SU-DHL-6 (cell line): ENCODE measurements around the gene NIN.

Experiments used
- H2AFZ ChIP-seq: fragments of 200-600 bp; sonication (generic); 2 replicates; pipeline ENCODE4 v1.6.1; 2014; ENCODE audit warnings: low read depth, mild to moderate bottlenecking, moderate library complexity, mixed read lengths, antibody characterized with exemption, low read length; ENCODE audit not compliant: severe bottlenecking
- H3F3A ChIP-seq: fragments of 200-600 bp; shearing (Covaris generic); 2 replicates; pipeline ENCODE4 v1.6.0; 2016; ENCODE audit warnings: antibody characterized with exemption, mild to moderate bottlenecking; ENCODE audit not compliant: insufficient read depth
- H3K27ac ChIP-seq: fragments of 200-600 bp; sonication (generic); 2 replicates; pipeline ENCODE4 v1.5.1; 2016; ENCODE audit warnings: low read depth, mild to moderate bottlenecking, low read length, moderate library complexity, mixed read lengths
- H3K27me3 ChIP-seq: fragments of 200-600 bp; sonication (generic), shearing (Covaris generic); 2 replicates; pipeline ENCODE4 v1.6.0; 2014; ENCODE audit warnings: mild to moderate bottlenecking, low read length
- H3K36me3 ChIP-seq: fragments of 200-600 bp; sonication (generic); 2 replicates; pipeline ENCODE4 v1.6.1; 2014; ENCODE audit warnings: mild to moderate bottlenecking, low read length, mixed read lengths
- H3K4me2 ChIP-seq: fragments of 300-600, 200-600 bp; shearing (Covaris generic), sonication (generic); 2 replicates; pipeline ENCODE4 v1.6.0; 2014; ENCODE audit warnings: low read length, low read depth, mild to moderate bottlenecking; ENCODE audit not compliant: poor library complexity, severe bottlenecking
- H3K4me3 ChIP-seq: fragments of 200-600 bp; sonication (generic); 2 replicates; pipeline ENCODE4 v1.5.1; 2014; ENCODE audit warnings: antibody characterized with exemption, low read length, mild to moderate bottlenecking, mixed read lengths; ENCODE audit not compliant: insufficient read depth, poor library complexity, severe bottlenecking
- H3K79me2 ChIP-seq: fragments of 200-600 bp; sonication (generic); 2 replicates; pipeline ENCODE4 v1.6.1; 2014; ENCODE audit warnings: mild to moderate bottlenecking, low read length, moderate library complexity; ENCODE audit not compliant: insufficient read depth
- H3K9ac ChIP-seq: fragments of 200-600 bp; sonication (generic); 2 replicates; pipeline ENCODE4 v1.7.0; 2014; ENCODE audit warnings: mild to moderate bottlenecking, low read length
- H3K9me2 ChIP-seq: fragments of 200-600 bp; sonication (generic); replicated peaks from 2 replicates; pipeline ENCODE4 v1.6.1; 2014; ENCODE audit warnings: low read length; ENCODE audit not compliant: insufficient read depth
- H3K9me3 ChIP-seq: fragments of 200-600 bp; sonication (generic); 2 replicates; pipeline ENCODE4 v1.6.1; 2014; ENCODE audit warnings: low read length, mixed read lengths; ENCODE audit not compliant: insufficient read depth
- H4K20me1 ChIP-seq: fragments of 200-600 bp; sonication (generic); 2 replicates; pipeline ENCODE4 v1.6.1; 2014; ENCODE audit warnings: low read depth, mild to moderate bottlenecking, antibody characterized with exemption, low read length, moderate library complexity, mixed read lengths
- EZH2phosphoT487 ChIP-seq: fragments of 200-600 bp; sonication (generic), shearing (Covaris generic); conservative IDR thresholded peaks from 2 replicates; pipeline ENCODE4 v1.6.1; 2018; ENCODE audit warnings: mild to moderate bottlenecking, antibody characterized with exemption, low read length, moderate library complexity, mixed read lengths
- TF ChIP-seq, protein P1 (sequence below): fragments of 200-600 bp; sonication (generic); IDR thresholded peaks from one replicate; pipeline ENCODE4 v1.5.1; 2017; ENCODE audit warnings: antibody characterized with exemption, mild to moderate bottlenecking, low read length, moderate library complexity; ENCODE audit not compliant: insufficient read depth, poor library complexity, severe bottlenecking

Gene NIN

DNA sequence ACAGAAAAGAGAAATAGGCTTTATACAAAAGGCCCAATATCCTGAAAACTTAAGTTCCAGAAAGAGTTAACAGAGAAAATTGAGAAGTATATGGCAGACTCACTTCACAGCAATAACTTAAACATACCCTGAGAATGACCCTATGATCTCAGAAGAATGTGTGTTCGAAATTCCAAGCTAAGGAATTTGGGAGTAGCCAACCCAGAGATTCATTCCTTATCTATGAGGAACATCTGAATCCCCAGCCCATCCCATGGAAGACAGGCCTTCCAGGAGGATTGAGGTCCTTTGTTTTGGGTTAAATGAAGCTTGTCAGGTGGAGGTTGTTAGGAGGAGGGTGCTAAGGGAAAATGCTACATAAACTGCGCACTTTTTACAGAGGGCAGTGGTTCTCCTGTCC is 155.4 kb downstream of the NIN start:
- Histone ChIP-seq H2AFZ (no peak overlapping the region), H3K4me3 (no peak overlapping the region), H4K20me1 (no peaks in the 10 kb centered on the region), H3F3A (no peaks in the 10 kb centered on the region), H3K36me3 (no peaks in the 10 kb centered on the region), H3K27me3 (no peaks in the 10 kb centered on the region), H3K27ac (no peak overlapping the region), H3K79me2 (no peaks in the 10 kb centered on the region), H3K9me3 (no peaks in the 10 kb centered on the region), H3K4me2 (no peak overlapping the region), H3K9me2 (no peaks in the 10 kb centered on the region), H3K9ac (no peak overlapping the region)
- no peak for TF ChIP-seq EZH2phosphoT487
- TF ChIP-seq, protein P1, sequence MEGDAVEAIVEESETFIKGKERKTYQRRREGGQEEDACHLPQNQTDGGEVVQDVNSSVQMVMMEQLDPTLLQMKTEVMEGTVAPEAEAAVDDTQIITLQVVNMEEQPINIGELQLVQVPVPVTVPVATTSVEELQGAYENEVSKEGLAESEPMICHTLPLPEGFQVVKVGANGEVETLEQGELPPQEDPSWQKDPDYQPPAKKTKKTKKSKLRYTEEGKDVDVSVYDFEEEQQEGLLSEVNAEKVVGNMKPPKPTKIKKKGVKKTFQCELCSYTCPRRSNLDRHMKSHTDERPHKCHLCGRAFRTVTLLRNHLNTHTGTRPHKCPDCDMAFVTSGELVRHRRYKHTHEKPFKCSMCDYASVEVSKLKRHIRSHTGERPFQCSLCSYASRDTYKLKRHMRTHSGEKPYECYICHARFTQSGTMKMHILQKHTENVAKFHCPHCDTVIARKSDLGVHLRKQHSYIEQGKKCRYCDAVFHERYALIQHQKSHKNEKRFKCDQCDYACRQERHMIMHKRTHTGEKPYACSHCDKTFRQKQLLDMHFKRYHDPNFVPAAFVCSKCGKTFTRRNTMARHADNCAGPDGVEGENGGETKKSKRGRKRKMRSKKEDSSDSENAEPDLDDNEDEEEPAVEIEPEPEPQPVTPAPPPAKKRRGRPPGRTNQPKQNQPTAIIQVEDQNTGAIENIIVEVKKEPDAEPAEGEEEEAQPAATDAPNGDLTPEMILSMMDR, result no peak

DNA sequence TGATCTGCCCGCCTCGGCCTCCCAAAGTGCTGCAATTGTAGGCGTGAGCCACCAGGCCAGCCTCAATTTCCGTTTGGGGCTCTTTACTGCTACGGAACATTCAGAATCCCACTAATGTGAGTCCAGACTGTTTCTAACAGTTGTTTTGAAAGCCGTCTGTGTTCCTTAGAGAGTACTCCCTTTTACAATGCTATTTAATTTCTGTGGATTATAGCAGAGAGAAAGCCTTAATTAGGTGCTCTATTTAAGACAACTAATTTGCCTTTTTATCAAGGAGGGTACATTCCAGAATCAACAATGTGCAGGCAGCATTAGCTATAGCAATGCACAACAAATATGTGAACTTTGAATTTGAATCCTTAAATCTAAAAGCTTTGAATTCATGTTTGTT is 160.1 kb downstream of the NIN start:
- H2AFZ ChIP-seq, result no peak overlapping the region
- H3K79me2 ChIP-seq, result peaks cover 14% of the 10 kb centered on the region; the same call in 1 of the 2 replicates
- H3K36me3 ChIP-seq, result no peaks in the 10 kb centered on the region
- peaks cover 12% of the 10 kb centered on the region for H3F3A ChIP-seq
- no peak overlapping the region for H3K4me2 ChIP-seq
- H4K20me1 ChIP-seq, result 0 out of 2 replicates have a peak, but pooled peaks cover 5% of the 10 kb centered on the region
- H3K4me3 ChIP-seq, result no peak overlapping the region
- no peak overlapping the region for H3K9ac ChIP-seq
- H3K9me3 ChIP-seq, result no peaks in the 10 kb centered on the region
- TF ChIP-seq EZH2phosphoT487, result no peak
- TF ChIP-seq, protein P1, result no peak
- H3K27ac ChIP-seq, result no peak overlapping the region
- H3K9me2 ChIP-seq, result no peaks in the 10 kb centered on the region
- no peaks in the 10 kb centered on the region for H3K27me3 ChIP-seq

DNA sequence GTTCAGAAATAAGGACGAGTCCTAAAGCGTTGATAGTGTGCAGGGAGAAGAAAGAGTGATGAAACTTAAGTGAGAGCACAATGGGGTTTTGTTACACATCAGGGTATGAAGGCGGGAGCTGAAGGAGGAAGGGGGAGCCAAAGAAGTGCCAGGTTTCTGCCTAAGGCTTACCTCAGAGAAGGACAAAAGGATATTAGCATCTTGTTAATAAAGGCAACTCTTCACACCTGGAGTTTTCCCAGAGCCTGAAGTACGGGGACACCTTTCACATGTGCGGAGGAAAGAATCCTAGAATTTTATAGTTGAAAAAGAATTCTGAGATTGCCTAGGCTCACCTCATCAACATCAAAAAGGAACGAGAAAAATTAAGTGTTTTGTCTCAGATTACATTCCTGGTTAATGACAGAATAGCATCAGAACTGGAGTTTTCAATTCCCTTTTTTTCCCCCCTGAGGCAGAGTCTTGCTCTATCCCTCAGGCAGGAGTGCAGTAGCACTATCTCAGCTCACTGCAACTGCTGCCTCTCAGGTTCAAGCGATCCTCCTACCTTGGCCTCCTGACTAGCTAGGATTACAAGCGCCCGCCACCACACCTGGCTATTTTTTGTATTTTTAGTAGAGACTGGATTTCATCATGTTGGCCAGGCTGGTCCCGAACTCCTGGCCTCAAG is 160.6 kb downstream of the NIN start:
- Histone ChIP-seq H3K27ac (no peak overlapping the region), H3K4me3 (no peak overlapping the region), H3K4me2 (no peak overlapping the region)

More for the DNA sequence above, 160.6 kb downstream of the NIN start:
- no peaks in the 10 kb centered on the region for H3K9me3 ChIP-seq
- H4K20me1 ChIP-seq, result 0 out of 2 replicates have a peak, but pooled peaks cover 5% of the 10 kb centered on the region
- no peak for TF ChIP-seq EZH2phosphoT487
- TF ChIP-seq, protein P1, result no peak
- no peak overlapping the region for H2AFZ ChIP-seq
- no peaks in the 10 kb centered on the region for H3K27me3 ChIP-seq
- H3K9me2 ChIP-seq, result no peaks in the 10 kb centered on the region
- H3K36me3 ChIP-seq, result no peaks in the 10 kb centered on the region
- H3K9ac ChIP-seq, result no peak overlapping the region
- H3K79me2 ChIP-seq, result peaks cover 14% of the 10 kb centered on the region; the same call in 1 of the 2 replicates
- peaks cover 12% of the 10 kb centered on the region for H3F3A ChIP-seq
